H7 (cell line): ENCODE data around the gene LNP1. TPM values are rescaled to one million over a fixed set of nuclear protein-coding genes. Genes with fewer than 3 reads are reported as not detected.
A peak's percentile ranks its signal among the peaks of the same experiment; 100 is the strongest.
"Not testable (repeated sequence)": the region's sequence is repeated elsewhere in the genome, so short reads cannot be mapped to it uniquely, and the experiment has no call there.

ENCODE experiments used
- DNase-seq: peaks from one replicate; pipeline ENCODE4 v3.0.0; 2012
- H3K27me3 ChIP-seq: 2 replicates; pipeline ENCODE4 v1.6.0; 2011; ENCODE audit warnings: mild to moderate bottlenecking, low read length; ENCODE audit not compliant: control insufficient read depth, insufficient read depth
- H3K36me3 ChIP-seq: replicated peaks from 2 replicates; pipeline ENCODE4 v1.5.1; 2011; ENCODE audit warnings: low read length; ENCODE audit not compliant: control insufficient read depth, insufficient read depth
- H3K4me3 ChIP-seq: 2 replicates; pipeline ENCODE4 v1.5.1; 2011; ENCODE audit warnings: low read depth, mild to moderate bottlenecking, control low read depth, low read length, moderate library complexity; ENCODE audit not compliant: insufficient read depth
- total RNA-seq: library from RNA; depleted of rRNA; stranded (reverse); fragments of >200 nt; shearing (Covaris generic); gene quantifications from 2 replicates; pipeline ENCODE4 v1.2.3, GENCODE V29; 2014

The LNP1 gene
- total RNA-seq, 1 experiment from 2014 or later, result 12.3 TPM

- DNase-seq, result no peak
- no peaks in the 10 kb centered on the region for H3K36me3 ChIP-seq
- no peaks in the 10 kb centered on the region for H3K27me3 ChIP-seq
- H3K4me3 ChIP-seq, result no peak overlapping the region
Measured at GRCh38 chr3:100465892-100466777, 64.8 kb downstream of the LNP1 start.

GRCh38 chr3:100467133-100467532 is 65.8 kb downstream of the LNP1 start:
- Histone ChIP-seq H3K36me3 (no peaks in the 10 kb centered on the region), H3K27me3 (no peaks in the 10 kb centered on the region), H3K4me3 (no peak overlapping the region)
- no peak for DNase-seq

DNA sequence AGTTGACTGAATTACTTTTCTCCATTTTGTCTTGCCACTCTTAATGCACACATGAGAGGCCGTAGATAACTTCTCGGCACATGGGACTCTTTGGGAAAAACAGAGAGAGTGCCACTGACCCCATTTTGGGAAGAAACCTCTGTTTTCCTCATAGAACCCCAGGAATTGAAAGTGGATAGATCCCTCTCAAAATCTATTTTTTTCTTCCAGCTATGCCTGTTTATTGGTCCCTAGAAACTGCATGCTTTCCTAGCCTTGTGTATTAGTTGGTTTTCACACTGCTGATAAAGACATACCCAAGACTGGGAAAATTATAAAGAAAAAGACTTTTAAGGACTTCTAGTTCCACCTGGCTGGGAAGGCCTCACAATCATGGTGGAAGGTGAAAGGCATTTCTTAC is 67.3 kb downstream of the LNP1 start:
- DNase-seq, result no peak
- no peak overlapping the region for H3K4me3 ChIP-seq
- H3K27me3 ChIP-seq, result no peaks in the 10 kb centered on the region
- no peaks in the 10 kb centered on the region for H3K36me3 ChIP-seq

DNA sequence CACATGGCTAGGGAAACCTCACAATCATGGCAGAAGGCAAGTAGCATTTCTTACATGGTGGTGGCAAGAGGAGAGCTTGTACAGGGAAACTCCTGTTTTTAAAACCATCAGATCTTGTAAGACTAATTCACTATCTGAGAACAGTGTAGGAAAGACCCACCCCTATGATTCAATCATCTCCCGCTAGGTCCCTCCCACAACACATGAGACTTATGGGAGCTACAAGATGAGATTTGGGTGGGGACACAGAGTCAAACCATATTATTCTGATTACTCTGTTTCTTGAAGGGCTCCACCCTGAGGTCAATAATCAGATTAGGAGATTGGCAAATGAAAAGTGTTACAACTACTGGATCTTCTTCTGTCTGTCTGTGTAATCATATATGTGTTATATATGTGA is 69.6 kb downstream of the LNP1 start:
- Histone ChIP-seq H3K36me3 (no peaks in the 10 kb centered on the region), H3K4me3 (no peak overlapping the region), H3K27me3 (no peaks in the 10 kb centered on the region)
- DNase-seq, result no peak

- H3K27me3 ChIP-seq, result no peaks in the 10 kb centered on the region
- no peak overlapping the region for H3K4me3 ChIP-seq
- no peak for DNase-seq
Measured at GRCh38 chr3:100471444-100471843, 70.1 kb downstream of the LNP1 start.

DNA sequence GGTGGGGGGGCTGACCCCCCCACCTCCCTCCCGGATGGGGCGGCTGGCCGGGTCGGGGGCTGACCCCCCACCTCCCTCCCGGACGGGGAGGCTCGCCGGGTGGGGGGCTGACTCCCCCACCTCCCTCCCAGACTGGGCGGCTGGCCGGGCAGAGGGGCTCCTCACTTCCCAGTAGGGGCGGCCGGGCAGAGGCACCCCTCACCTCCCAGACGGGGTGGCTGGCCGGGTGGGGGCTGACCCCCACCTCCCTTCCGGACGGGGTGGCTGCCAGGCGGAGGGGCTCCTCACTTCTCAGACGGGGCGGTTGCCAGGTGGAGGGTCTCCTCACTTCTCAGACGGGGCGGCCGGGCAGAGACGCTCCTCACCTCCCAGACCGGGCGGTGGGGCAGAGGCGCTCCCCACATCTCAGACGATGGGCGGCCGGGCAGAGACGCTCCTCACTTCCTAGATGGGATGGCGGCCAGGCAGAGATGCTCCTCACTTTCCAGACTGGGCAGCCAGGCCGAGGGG is 76.6 kb downstream of the LNP1 start:
- not testable (repeated sequence) for H3K36me3 ChIP-seq, H3K4me3 ChIP-seq, H3K27me3 ChIP-seq, DNase-seq

More at GRCh38 chr3:100471444-100471843, 70.1 kb downstream of the LNP1 start:
- H3K36me3 ChIP-seq, result no peaks in the 10 kb centered on the region

GRCh38 chr3:100478521-100478920 is 77.2 kb downstream of the LNP1 start:
- not testable (repeated sequence) for H3K27me3 ChIP-seq, H3K4me3 ChIP-seq

GRCh38 chr3:100480081-100480480 is 78.7 kb downstream of the LNP1 start:
- H3K36me3 ChIP-seq, result no peaks in the 10 kb centered on the region
- no peaks in the 10 kb centered on the region for H3K27me3 ChIP-seq
- DNase-seq, result no peak
- H3K4me3 ChIP-seq, result no peak overlapping the region

More at GRCh38 chr3:100478521-100478920, 77.2 kb downstream of the LNP1 start:
- DNase-seq, H3K36me3 ChIP-seq: not testable (repeated sequence)

DNA sequence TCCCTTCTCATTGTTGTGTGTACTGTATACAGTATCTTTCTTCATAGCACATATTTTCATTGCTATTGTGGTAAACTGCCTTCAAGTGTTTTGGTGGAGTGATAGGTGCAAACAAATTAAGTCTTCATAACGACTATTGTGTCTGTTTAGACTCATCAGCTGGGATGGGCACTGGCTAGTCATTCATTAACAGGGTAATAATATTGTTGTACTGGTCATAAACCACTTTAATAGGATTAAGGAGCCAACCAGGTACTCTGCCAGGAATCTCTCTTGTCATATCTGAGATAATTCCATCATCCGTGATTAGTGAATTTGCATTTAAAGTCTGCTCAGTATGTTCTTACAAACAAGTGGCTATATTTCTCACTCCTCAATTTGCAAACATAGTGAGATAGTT is 80.8 kb downstream of the LNP1 start:
- no peak overlapping the region for H3K4me3 ChIP-seq
- no peaks in the 10 kb centered on the region for H3K27me3 ChIP-seq
- H3K36me3 ChIP-seq, result no peaks in the 10 kb centered on the region
- DNase-seq, result no peak

DNA sequence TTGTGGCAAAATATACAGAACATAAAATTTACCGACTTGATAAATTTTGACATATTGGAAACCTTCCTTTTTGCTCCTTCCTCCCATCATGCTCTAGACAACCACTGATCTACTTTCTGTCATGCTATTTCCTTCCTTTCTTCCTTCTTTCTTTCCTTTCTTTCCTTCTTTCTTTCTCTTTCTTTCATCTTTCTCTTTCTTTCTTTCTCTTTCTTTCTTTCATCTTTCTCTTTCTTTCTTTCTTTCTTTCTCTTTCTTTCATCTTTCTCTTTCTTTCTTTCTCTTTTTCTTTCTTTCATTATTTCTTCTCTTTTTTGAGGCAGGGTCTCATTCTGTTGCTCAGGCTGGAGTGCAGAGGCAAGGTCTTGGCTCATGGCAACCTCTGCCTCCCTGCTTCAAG is 82.2 kb downstream of the LNP1 start:
- no peak overlapping the region for H3K4me3 ChIP-seq
- no peaks in the 10 kb centered on the region for H3K36me3 ChIP-seq
- DNase-seq, result no peak
- H3K27me3 ChIP-seq, result no peaks in the 10 kb centered on the region

DNA sequence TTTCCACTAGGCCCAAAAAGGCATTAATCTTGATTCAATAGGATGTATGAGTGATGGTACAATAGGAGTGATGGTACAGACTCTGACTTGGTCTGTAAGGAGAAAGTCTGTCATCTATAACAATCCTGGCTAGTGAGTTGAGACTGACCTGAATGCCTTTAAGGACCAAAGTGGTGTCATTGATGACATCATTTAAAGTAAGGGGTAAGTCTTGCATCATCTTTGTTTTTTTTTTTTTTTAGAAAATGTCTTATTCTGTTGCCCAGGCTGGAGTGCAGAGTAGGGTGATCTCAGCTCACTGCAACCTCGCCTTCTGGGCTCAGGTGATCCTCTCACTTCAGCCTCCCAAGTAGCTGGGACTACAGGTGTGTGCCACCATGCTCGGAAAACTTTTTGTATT is 85.5 kb downstream of the LNP1 start:
- Histone ChIP-seq H3K36me3 (no peaks in the 10 kb centered on the region), H3K27me3 (no peaks in the 10 kb centered on the region), H3K4me3 (no peak overlapping the region)
- no peak for DNase-seq

DNA sequence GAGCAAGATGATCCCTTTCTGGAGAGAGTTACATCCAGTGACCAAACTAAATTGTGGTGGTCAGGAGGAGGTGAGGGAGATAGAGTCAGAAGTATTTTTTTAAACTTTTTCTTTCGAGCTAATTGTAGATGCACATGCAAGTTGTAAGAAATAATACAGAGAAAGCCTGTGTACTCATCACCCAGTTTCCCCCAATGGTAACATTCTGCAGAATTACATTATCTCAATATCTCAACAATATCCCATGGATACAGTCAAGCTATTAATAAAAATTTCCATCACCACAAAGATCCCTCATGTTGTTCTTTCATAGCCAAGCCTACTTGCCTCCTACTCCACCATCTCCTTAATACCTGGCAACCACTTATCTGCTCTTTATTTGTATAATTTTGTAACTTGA is 87.8 kb downstream of the LNP1 start:
- H3K4me3 ChIP-seq, result no peak overlapping the region
- H3K36me3 ChIP-seq, result no peaks in the 10 kb centered on the region
- H3K27me3 ChIP-seq, result no peaks in the 10 kb centered on the region
- no peak for DNase-seq

GRCh38 chr3:100492059-100493006 is 91.0 kb downstream of the LNP1 start, which contains the start of gene TMEM45A:
Gene TMEM45A (plus strand): TSS chr3:100492619. CDS start chr3:100555212, 62,593 bp downstream.
- peak; percentile 98 for DNase-seq
- peak within 1 kb of the TSS; percentile 44 for H3K4me3 ChIP-seq

DNA sequence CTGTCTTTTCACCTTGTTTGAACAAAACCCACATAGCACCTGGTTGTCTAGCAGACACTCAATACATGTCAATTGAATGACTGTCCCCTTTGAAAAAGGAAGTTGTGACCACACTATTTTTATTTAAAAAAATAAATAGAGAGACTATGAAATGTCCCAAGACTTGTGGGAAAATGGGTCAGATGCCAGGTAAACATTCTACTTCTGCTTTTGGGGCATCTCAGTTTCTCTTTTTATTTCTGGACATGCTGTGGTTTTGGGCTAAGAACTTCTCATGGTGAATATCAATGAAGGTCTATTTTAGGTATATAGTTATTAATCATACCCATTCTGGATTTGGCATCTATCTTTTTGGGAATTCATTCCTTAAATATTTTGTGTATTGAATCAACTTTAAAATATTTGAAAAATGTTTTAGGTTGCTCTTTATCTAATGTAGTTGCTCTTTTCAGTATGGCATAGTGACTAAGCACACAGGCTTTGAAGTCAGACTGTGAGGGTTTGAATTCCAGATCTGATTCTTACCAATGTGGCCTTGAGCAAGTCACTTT is 95.4 kb downstream of the LNP1 start:
- Histone ChIP-seq H3K27me3 (no peaks in the 10 kb centered on the region), H3K4me3 (no peak overlapping the region), H3K36me3 (no peaks in the 10 kb centered on the region)
- DNase-seq, result no peak

More at GRCh38 chr3:100492059-100493006, 91.0 kb downstream of the LNP1 start, which contains the start of gene TMEM45A:
- Histone ChIP-seq H3K36me3 (no peaks in the 10 kb centered on the region), H3K27me3 (no peaks in the 10 kb centered on the region)
